Cardiac muscle cell (in vitro differentiated cells and primary cell): ENCODE measurements around the gene HGF. TPM values are rescaled to one million over a fixed set of nuclear protein-coding genes. Genes with fewer than 3 reads are reported as not detected.

Source experiments
- DNase-seq, 2 donors: peaks; one replicate each; pipeline versions ENCODE4 v3.0.0 to v3.0.0-alpha.2; 2010 to 2017; ENCODE audit warnings: low read depth in 1 of 2, low spot score in 1 of 2
- H3K27ac ChIP-seq: fragments of 200-600 bp; sonication (generic); 2 replicates; pipeline ENCODE4 v1.5.1; 2016
- H3K27me3 ChIP-seq: fragments of 200-600 bp; sonication (generic); 2 replicates; pipeline ENCODE4 v1.6.0; 2016; ENCODE audit warnings: control low read depth
- H3K36me3 ChIP-seq: fragments of 200-600 bp; sonication (generic); 2 replicates; pipeline ENCODE4 v1.5.1; 2016; ENCODE audit warnings: control low read depth
- H3K4me1 ChIP-seq: fragments of 200-600 bp; sonication (generic); 2 replicates; pipeline ENCODE4 v1.8.1; 2017; ENCODE audit warnings: low read depth, mild to moderate bottlenecking, mixed run types
- H3K4me3 ChIP-seq: fragments of 200-600 bp; sonication (generic); 2 replicates; pipeline ENCODE4 v1.5.1; 2016; ENCODE audit warnings: mild to moderate bottlenecking
- H3K9me3 ChIP-seq: fragments of 200-600 bp; sonication (generic); 2 replicates; pipeline ENCODE4 v1.5.1; 2017; ENCODE audit warnings: low read depth, mild to moderate bottlenecking, control low read depth
- polyA plus RNA-seq: library from polyadenylated mRNA; unstranded; fragments of >200 nt; fragmentation: Nextera tagmentation; extraction: Ambion mirVana; gene quantifications from 2 replicates; pipeline ENCODE4 v1.2.1, GENCODE V29; 2016
- total RNA-seq: library from RNA; depleted of rRNA; stranded (reverse); fragments of >200 nt; gene quantifications from 2 replicates; pipeline ENCODE4 v1.2.3, GENCODE V29; 2016
- TF ChIP-seq, protein P1 (sequence below): IDR thresholded peaks from 2 replicates; pipeline ENCODE4 v1.5.1; 2012; ENCODE audit warnings: low read depth, mild to moderate bottlenecking, low read length

The HGF gene
- total and polyA plus RNA-seq, 2 experiments from 2014 or later = 0.04 to 0.66 TPM

GRCh38 chr7:81687062-81687461, 82.8 kb downstream of the HGF start:
- Histone ChIP-seq H3K9me3 (no peaks in the 10 kb centered on the region), H3K4me3 (no peak overlapping the region), H3K27me3 (no peaks in the 10 kb centered on the region), H3K36me3 (no peaks in the 10 kb centered on the region), H3K4me1 (peaks cover 61% of the 10 kb centered on the region), H3K27ac (no peak overlapping the region)
- no peak for DNase-seq
- TF ChIP-seq, protein P1, sequence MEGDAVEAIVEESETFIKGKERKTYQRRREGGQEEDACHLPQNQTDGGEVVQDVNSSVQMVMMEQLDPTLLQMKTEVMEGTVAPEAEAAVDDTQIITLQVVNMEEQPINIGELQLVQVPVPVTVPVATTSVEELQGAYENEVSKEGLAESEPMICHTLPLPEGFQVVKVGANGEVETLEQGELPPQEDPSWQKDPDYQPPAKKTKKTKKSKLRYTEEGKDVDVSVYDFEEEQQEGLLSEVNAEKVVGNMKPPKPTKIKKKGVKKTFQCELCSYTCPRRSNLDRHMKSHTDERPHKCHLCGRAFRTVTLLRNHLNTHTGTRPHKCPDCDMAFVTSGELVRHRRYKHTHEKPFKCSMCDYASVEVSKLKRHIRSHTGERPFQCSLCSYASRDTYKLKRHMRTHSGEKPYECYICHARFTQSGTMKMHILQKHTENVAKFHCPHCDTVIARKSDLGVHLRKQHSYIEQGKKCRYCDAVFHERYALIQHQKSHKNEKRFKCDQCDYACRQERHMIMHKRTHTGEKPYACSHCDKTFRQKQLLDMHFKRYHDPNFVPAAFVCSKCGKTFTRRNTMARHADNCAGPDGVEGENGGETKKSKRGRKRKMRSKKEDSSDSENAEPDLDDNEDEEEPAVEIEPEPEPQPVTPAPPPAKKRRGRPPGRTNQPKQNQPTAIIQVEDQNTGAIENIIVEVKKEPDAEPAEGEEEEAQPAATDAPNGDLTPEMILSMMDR = no peak

- no peak overlapping the region for H3K27ac ChIP-seq
- H3K4me1 ChIP-seq = peaks cover 47% of the 10 kb centered on the region
- TF ChIP-seq, protein P1 = no peak
- H3K9me3 ChIP-seq = no peaks in the 10 kb centered on the region
- H3K27me3 ChIP-seq = no peaks in the 10 kb centered on the region
- DNase-seq = no peak
- H3K36me3 ChIP-seq = no peaks in the 10 kb centered on the region
- H3K4me3 ChIP-seq = no peak overlapping the region
These were observed 84.5 kb downstream of the HGF start for GRCh38 chr7:81685270-81685868.

DNA sequence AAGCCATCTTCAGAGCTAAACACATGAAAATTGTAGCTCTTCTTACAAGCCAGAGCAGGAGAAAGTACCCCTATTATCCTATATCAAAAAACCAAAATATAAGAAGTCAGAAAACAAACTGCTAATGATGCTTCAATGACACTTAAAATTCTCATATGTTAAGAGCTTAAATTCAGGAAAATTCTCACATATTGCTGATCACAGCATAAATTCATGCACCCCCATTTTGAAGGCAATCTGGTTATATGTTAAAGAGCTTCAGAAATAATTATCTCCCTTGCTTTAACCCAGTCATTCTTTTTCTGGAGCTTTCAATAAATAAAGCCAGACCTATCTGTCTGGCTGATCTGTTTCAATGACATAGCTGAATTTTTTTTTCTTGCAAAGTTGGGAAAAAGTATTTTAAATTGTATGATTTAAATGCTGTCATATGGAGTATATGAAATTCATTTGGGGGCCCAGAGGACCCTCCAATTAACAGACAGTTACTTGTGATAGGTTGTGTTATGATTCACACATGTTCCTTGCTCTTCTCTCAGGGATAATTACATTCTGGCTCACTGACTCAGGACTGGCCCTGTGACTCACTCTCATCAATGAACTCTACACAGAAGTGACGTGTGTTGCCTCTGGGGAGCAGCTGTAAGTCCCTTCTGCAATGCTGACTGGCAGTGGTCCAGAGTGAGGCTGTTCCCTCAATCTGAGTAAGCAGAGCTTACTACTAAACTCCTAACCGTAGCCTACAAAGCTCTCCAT, 85.2 kb downstream of the HGF start:
- Histone ChIP-seq H3K9me3 (no peaks in the 10 kb centered on the region), H3K27me3 (no peaks in the 10 kb centered on the region), H3K4me3 (no peak overlapping the region), H3K36me3 (no peaks in the 10 kb centered on the region), H3K27ac (no peak overlapping the region), H3K4me1 (peaks cover 42% of the 10 kb centered on the region)
- TF ChIP-seq, protein P1 = no peak
- peak; percentile 60 to 100 for DNase-seq

- no peak overlapping the region for H3K27ac ChIP-seq
- no peak overlapping the region for H3K4me3 ChIP-seq
These were observed 85.8 kb downstream of the HGF start for GRCh38 chr7:81684033-81684432.

DNA sequence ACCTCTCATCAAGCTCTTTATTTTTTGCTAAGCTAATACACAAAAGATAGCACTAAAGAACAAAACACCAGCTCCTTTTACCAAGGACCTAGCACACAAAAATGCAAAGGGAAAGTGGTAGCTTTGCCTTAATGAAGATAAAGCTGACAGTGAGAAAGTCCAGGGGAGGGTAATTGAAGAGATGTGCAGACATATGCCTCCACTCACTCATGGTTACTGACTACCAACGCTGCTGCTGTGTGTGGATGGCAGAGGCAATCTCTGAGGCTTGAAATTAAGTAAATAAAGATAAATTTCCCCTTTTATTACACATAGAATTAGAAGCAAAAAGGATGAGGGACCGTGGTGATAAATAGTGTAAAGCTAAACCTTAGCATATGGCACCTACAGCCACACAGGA, 87.0 kb downstream of the HGF start:
- TF ChIP-seq, protein P1 = no peak
- Histone ChIP-seq H3K36me3 (no peaks in the 10 kb centered on the region), H3K27ac (no peak overlapping the region), H3K4me3 (no peak overlapping the region), H3K4me1 (peaks cover 25% of the 10 kb centered on the region), H3K27me3 (no peaks in the 10 kb centered on the region), H3K9me3 (no peaks in the 10 kb centered on the region)
- peak in 1 of 2 donors; percentile 85 for DNase-seq

More at GRCh38 chr7:81684033-81684432, 85.8 kb downstream of the HGF start:
- H3K4me1 ChIP-seq = peaks cover 35% of the 10 kb centered on the region
- TF ChIP-seq, protein P1 = no peak
- no peak for DNase-seq
- no peaks in the 10 kb centered on the region for H3K9me3 ChIP-seq
- no peaks in the 10 kb centered on the region for H3K27me3 ChIP-seq
- H3K36me3 ChIP-seq = no peaks in the 10 kb centered on the region
